ENCODE data around the gene GFY. TPM values are rescaled to one million over a fixed set of nuclear protein-coding genes. Genes with fewer than 3 reads are reported as not detected.

GFY gene
- total and polyA plus RNA-seq, 9 of the 15 experiments (the other 6 are each of a cell fraction or from before 2014, with no cell fraction given), result 0.06 to 0.40 (median 0.19) TPM; not detected in 3

DNA sequence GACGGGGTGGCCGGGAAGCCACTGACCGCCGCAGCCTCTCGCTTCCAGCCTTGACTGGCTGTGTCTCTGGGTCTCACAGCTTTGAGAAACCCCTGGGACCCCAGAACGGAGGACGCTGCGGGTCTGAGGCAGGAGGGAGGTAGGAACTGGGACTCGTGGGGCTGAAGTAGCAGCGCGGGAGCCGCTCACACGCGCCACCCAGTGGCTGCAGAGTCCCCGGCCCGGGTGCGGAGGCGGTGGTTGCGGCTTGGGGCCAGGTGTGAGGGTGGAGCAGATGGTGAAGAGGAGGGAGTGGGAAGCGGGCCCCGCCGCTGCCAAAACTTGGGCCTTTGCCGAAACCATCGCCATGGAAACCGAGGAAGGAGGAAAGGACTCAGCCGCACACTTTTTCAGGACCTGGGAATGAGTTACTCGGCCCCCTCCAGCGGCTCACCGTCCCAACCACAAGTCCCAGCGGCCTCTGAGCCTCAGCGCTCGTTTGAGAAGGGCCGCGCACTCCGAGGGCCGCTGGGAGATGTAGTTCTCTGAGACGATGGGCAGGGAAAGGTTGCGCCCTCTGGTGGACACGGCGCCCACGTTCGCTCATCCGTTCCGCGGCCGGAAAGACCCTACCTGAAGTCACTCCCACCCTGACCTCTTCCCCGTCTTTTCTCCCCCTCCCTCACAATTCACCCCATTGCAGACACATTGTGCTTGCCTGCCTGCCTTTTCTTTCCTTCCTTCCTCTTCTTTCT lies 18.3 kb downstream of the GFY start (continued):
- TF ChIP-seq JUND (IDR thresholded peaks at IDR 0.05; ENCODE audit: borderline replicate concordance, low read depth, low read length) (peak; percentile 18; the same call in 1 of the 2 replicates), JUND (tag; IDR thresholded peaks at IDR 0.05; ENCODE audit: borderline replicate concordance, low read depth, low read length) (no peak; the same call in 2 of the 3 replicates), NR2C2 (CRISPR knock-in tag; IDR thresholded peaks at IDR 0.05) (peak; percentile 71; the same call in 1 of the 2 replicates), NR2C2 (tag; IDR thresholded peaks at IDR 0.05) (peak; percentile 77), ZBTB8A (IDR thresholded peaks at IDR 0.05; ENCODE audit: partially characterized antibody) (no peak), SREBF1 (IDR thresholded peaks at IDR 0.05; ENCODE audit: borderline replicate concordance, low read depth, low read length) (0 out of 2 replicates have a peak, but pooled peaks have one; percentile 33), AFF4 (CRISPR knock-in tag; IDR thresholded peaks at IDR 0.05) (no peak; the same call in 1 of the 2 replicates), MXI1 (IDR thresholded peaks at IDR 0.05; ENCODE audit: low read depth, low read length) (0 out of 2 replicates have a peak, but pooled peaks have one; percentile 6), ZNF140 (CRISPR knock-in tag; IDR thresholded peaks at IDR 0.05) (no peak), KHSRP (IDR thresholded peaks at IDR 0.05) (no peak), ZNF12 (CRISPR knock-in tag; IDR thresholded peaks at IDR 0.05) (peak; percentile 38; the same call in 1 of the 2 replicates), ARID4B (CRISPR knock-in tag; IDR thresholded peaks at IDR 0.05) (no peak; the same call in 1 of the 2 replicates), ZNF449 (CRISPR knock-in tag; IDR thresholded peaks at IDR 0.05) (no peak)
- TF ChIP-seq, protein P1, sequence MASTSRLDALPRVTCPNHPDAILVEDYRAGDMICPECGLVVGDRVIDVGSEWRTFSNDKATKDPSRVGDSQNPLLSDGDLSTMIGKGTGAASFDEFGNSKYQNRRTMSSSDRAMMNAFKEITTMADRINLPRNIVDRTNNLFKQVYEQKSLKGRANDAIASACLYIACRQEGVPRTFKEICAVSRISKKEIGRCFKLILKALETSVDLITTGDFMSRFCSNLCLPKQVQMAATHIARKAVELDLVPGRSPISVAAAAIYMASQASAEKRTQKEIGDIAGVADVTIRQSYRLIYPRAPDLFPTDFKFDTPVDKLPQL (IDR thresholded peaks at IDR 0.05; ENCODE audit: extremely low read depth, insufficient read length), result no peak
- TF ChIP-seq, protein P2, sequence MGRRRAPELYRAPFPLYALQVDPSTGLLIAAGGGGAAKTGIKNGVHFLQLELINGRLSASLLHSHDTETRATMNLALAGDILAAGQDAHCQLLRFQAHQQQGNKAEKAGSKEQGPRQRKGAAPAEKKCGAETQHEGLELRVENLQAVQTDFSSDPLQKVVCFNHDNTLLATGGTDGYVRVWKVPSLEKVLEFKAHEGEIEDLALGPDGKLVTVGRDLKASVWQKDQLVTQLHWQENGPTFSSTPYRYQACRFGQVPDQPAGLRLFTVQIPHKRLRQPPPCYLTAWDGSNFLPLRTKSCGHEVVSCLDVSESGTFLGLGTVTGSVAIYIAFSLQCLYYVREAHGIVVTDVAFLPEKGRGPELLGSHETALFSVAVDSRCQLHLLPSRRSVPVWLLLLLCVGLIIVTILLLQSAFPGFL (CRISPR knock-in tag; IDR thresholded peaks at IDR 0.05), result no peak
